Measurements from ENCODE around the gene ITPRID1.

The ITPRID1 gene

GRCh38 chr7:31707089-31707488, 193.2 kb downstream of the ITPRID1 start:
- Histone ChIP-seq H3K9ac (ENCODE audit: low read length in 5 of 5) (no peak overlapping the region), H3K9me3 (ENCODE audit: control insufficient read depth in 5 of 5, low read length in 5 of 5) (no peaks in the 10 kb centered on the region), H3K36me3 (ENCODE audit: control insufficient read depth in 5 of 5, insufficient read depth in 5 of 5, low read length in 5 of 5) (no peaks in the 10 kb centered on the region), H3K4me3 (ENCODE audit: low read depth in 1 of 5, low read length in 5 of 5) (no peak overlapping the region), H3K27me3 (ENCODE audit: control insufficient read depth in 5 of 5, insufficient read depth in 4 of 5, low read length in 5 of 5) (peaks cover 0 to 2% (median 0%) of the 10 kb centered on the region in 5 donors), H3K4me1 (ENCODE audit: control insufficient read depth in 5 of 5, insufficient read depth in 5 of 5, low read length in 5 of 5) (no peaks in the 10 kb centered on the region), H3K27ac (ENCODE audit: low read depth, low read length) (no peak overlapping the region)

All from subcutaneous abdominal adipose tissue (tissue), 5 donors.